ENCODE data around the gene MVB12B.

GRCh38 chr9:126523611-126524111 lies 197.0 kb downstream of the MVB12B start:
- TF ChIP-seq POLR2AphosphoS5 (IDR thresholded peaks at IDR 0.05; ENCODE audit: low read depth, low read length) (no peak), CTCF (IDR thresholded peaks at IDR 0.05) (no peak), REST (IDR thresholded peaks at IDR 0.05; ENCODE audit: insufficient read depth in 1 of 2, low read depth in 2 of 2, low read length in 1 of 2) (no peak), TCF7L2 (IDR thresholded peaks at IDR 0.05; ENCODE audit: low read depth, low read length) (no peak), SIN3A (IDR thresholded peaks at IDR 0.05; ENCODE audit: borderline replicate concordance, insufficient read depth, low read depth, low read length) (no peak)
